K562 (cell line): Measurements from ENCODE around the gene TUBA1B. TPM values are rescaled to one million over a fixed set of nuclear protein-coding genes. Genes with fewer than 3 reads are reported as not detected.

ENCODE experiments used
- CTBP1 ChIP-seq: fragments of 450-650 bp; IDR thresholded peaks from 2 replicates; pipeline ENCODE4 v1.6.1; 2016; ENCODE audit warnings: borderline replicate concordance
- CXXC5 ChIP-seq: fragments of 250-450 bp; sonication (Bioruptor Pico); IDR thresholded peaks from 2 replicates; pipeline ENCODE4 v1.8.0; 2022; ENCODE audit warnings: inconsistent platforms, mild to moderate bottlenecking, moderate library complexity
- EHMT2 ChIP-seq: fragments of 450-650 bp; IDR thresholded peaks from 2 replicates; pipeline ENCODE4 v1.6.1; 2018; ENCODE audit warnings: antibody characterized with exemption
- ELF1 ChIP-seq: fragments of 200-800 bp; sonication (Bioruptor generic); IDR thresholded peaks from 2 replicates; pipeline ENCODE4 v1.6.1; 2016; ENCODE audit warnings: missing genetic modification characterization, missing compliant biosample characterization
- EP300 ChIP-seq: IDR thresholded peaks from 2 replicates; pipeline ENCODE4 v1.6.1; 2012; ENCODE audit warnings: low read length, improper control_type of control experiment
- KDM1A ChIP-seq, 2 experiments: fragments of 450-650 bp; IDR thresholded peaks; 2 replicates each; pipeline ENCODE4 v1.6.1; 2016; ENCODE audit warnings: mild to moderate bottlenecking in 2 of 2
- KDM4B ChIP-seq, 2 experiments: fragments of 450-650 bp in 1 of 2; sonication (generic) in 1 of 2; IDR thresholded peaks; 2 replicates each; pipeline ENCODE4 v1.6.1; 2016 to 2017; ENCODE audit warnings: borderline replicate concordance in 2 of 2, antibody characterized with exemption in 1 of 2, low read depth in 1 of 2, mild to moderate bottlenecking in 1 of 2
- NRF1 ChIP-seq, 2 experiments: fragments of 450-650 bp; IDR thresholded peaks in 1 of 2; conservative IDR thresholded peaks in 1 of 2; 2 replicates each; pipeline ENCODE4 v1.6.1; 2014; ENCODE audit warnings: mild to moderate bottlenecking in 2 of 2
- POLR2G ChIP-seq: fragments of 200-400 bp; formaldehyde crosslinking; IDR thresholded peaks from 2 replicates; pipeline ENCODE4 v1.6.1; 2017; ENCODE audit warnings: low read depth, mild to moderate bottlenecking, antibody characterized with exemption, low read length, moderate library complexity
- SMARCA5 ChIP-seq: fragments of 450-650 bp; IDR thresholded peaks from 2 replicates; pipeline ENCODE4 v1.6.1; 2016
- TFAM ChIP-seq: fragments of 250-450 bp; sonication (Bioruptor Pico); conservative IDR thresholded peaks from 2 replicates; pipeline ENCODE4 v1.5.0; 2021; ENCODE audit warnings: mild to moderate bottlenecking, moderate library complexity
- ZNF124 ChIP-seq: sonication (generic); formaldehyde crosslinking; IDR thresholded peaks from 2 replicates; pipeline ENCODE4 v1.8.1; 2022; ENCODE audit warnings: missing genetic modification reagents
- ZNF324 ChIP-seq: fragments of 250-450 bp; sonication (Bioruptor Pico); IDR thresholded peaks from 2 replicates; pipeline ENCODE4 v1.4.0; 2020; ENCODE audit warnings: mild to moderate bottlenecking
- ZNF57 ChIP-seq: fragments of 450-650 bp; formaldehyde crosslinking; IDR thresholded peaks from 2 replicates; pipeline ENCODE4 v1.4.0; 2020; ENCODE audit warnings: mild to moderate bottlenecking, moderate library complexity
- polyA plus RNA-seq, 8 experiments: library from polyadenylated mRNA; depleted of rRNA in 4 of 8; stranded (reverse) in 5 of 8; unstranded in 3 of 8; fragments of >200 nt; fragmentation: Nextera tagmentation in 2 of 8; fragmentation: Illumina TruSeq in 1 of 8; extraction: Ambion mirVana in 2 of 8; extraction: Trizol in 1 of 8; gene quantifications; 2 replicates each; pipeline versions ENCODE4 v1.2.1 to v1.2.3, GENCODE V29; 2011 to 2014; ENCODE audit warnings: inconsistent platforms in 1 of 8, missing spikeins in 1 of 8
- total RNA-seq, 7 experiments: library from RNA; depleted of rRNA in 6 of 7; stranded (reverse); fragments of >200 nt in 6 of 7; fragmentation: Illumina TruSeq in 2 of 7; extraction: Trizol in 2 of 7; gene quantifications; 2 replicates each; pipeline versions ENCODE4 v1.2.1 to v1.2.3, GENCODE V29; 2011 to 2021; ENCODE audit warnings: low replicate concordance in 1 of 7
- TF ChIP-seq, protein P1 (sequence below): fragments of 450-650 bp; IDR thresholded peaks from 2 replicates; pipeline ENCODE4 v1.6.1; 2016; ENCODE audit warnings: mild to moderate bottlenecking, moderate library complexity

Gene TUBA1B
- total and polyA plus RNA-seq, 9 of the 15 experiments (the other 6 are each of a cell fraction or from before 2014, with no cell fraction given), result 2,189 to 4,624 (median 2,628) TPM

DNA sequence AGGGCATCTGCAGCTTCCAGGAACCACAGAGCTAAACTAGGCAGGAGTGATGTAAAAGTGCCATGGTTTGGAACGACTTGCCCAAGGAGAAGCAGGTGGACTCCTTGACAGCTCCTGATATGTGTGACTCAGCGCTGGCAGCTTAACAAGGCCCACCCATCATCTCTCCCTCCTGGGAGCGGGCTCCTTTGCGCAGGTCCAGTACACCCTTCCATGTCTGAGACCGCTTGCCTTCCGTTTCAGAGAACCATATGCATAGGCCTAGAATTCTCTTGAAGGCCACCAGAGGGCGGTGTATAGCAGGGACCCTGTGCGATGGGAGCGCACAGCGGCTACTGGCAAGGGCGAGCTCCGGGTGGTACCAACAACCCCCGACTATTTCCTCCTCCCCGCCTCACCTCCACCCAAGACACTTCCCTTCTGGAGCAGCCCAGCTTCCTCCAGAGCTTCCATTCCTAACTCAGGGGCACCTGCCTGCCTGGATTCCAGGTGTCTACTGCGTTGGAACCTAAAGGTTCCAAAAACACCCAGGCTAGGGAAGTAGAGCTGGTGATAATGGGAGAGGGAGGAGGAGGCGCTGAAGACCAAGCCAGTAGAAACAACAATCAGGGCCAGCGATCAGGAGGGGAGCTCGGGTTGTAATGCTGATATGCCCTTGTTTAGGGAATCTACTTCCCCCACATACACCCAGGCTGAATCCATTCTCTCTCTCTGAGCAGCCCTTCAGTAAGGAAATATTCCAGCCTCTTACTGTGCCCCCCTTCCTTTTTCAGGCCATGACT is 42.9 kb downstream of the TUBA1B start (continued):
- TF ChIP-seq, protein P1, sequence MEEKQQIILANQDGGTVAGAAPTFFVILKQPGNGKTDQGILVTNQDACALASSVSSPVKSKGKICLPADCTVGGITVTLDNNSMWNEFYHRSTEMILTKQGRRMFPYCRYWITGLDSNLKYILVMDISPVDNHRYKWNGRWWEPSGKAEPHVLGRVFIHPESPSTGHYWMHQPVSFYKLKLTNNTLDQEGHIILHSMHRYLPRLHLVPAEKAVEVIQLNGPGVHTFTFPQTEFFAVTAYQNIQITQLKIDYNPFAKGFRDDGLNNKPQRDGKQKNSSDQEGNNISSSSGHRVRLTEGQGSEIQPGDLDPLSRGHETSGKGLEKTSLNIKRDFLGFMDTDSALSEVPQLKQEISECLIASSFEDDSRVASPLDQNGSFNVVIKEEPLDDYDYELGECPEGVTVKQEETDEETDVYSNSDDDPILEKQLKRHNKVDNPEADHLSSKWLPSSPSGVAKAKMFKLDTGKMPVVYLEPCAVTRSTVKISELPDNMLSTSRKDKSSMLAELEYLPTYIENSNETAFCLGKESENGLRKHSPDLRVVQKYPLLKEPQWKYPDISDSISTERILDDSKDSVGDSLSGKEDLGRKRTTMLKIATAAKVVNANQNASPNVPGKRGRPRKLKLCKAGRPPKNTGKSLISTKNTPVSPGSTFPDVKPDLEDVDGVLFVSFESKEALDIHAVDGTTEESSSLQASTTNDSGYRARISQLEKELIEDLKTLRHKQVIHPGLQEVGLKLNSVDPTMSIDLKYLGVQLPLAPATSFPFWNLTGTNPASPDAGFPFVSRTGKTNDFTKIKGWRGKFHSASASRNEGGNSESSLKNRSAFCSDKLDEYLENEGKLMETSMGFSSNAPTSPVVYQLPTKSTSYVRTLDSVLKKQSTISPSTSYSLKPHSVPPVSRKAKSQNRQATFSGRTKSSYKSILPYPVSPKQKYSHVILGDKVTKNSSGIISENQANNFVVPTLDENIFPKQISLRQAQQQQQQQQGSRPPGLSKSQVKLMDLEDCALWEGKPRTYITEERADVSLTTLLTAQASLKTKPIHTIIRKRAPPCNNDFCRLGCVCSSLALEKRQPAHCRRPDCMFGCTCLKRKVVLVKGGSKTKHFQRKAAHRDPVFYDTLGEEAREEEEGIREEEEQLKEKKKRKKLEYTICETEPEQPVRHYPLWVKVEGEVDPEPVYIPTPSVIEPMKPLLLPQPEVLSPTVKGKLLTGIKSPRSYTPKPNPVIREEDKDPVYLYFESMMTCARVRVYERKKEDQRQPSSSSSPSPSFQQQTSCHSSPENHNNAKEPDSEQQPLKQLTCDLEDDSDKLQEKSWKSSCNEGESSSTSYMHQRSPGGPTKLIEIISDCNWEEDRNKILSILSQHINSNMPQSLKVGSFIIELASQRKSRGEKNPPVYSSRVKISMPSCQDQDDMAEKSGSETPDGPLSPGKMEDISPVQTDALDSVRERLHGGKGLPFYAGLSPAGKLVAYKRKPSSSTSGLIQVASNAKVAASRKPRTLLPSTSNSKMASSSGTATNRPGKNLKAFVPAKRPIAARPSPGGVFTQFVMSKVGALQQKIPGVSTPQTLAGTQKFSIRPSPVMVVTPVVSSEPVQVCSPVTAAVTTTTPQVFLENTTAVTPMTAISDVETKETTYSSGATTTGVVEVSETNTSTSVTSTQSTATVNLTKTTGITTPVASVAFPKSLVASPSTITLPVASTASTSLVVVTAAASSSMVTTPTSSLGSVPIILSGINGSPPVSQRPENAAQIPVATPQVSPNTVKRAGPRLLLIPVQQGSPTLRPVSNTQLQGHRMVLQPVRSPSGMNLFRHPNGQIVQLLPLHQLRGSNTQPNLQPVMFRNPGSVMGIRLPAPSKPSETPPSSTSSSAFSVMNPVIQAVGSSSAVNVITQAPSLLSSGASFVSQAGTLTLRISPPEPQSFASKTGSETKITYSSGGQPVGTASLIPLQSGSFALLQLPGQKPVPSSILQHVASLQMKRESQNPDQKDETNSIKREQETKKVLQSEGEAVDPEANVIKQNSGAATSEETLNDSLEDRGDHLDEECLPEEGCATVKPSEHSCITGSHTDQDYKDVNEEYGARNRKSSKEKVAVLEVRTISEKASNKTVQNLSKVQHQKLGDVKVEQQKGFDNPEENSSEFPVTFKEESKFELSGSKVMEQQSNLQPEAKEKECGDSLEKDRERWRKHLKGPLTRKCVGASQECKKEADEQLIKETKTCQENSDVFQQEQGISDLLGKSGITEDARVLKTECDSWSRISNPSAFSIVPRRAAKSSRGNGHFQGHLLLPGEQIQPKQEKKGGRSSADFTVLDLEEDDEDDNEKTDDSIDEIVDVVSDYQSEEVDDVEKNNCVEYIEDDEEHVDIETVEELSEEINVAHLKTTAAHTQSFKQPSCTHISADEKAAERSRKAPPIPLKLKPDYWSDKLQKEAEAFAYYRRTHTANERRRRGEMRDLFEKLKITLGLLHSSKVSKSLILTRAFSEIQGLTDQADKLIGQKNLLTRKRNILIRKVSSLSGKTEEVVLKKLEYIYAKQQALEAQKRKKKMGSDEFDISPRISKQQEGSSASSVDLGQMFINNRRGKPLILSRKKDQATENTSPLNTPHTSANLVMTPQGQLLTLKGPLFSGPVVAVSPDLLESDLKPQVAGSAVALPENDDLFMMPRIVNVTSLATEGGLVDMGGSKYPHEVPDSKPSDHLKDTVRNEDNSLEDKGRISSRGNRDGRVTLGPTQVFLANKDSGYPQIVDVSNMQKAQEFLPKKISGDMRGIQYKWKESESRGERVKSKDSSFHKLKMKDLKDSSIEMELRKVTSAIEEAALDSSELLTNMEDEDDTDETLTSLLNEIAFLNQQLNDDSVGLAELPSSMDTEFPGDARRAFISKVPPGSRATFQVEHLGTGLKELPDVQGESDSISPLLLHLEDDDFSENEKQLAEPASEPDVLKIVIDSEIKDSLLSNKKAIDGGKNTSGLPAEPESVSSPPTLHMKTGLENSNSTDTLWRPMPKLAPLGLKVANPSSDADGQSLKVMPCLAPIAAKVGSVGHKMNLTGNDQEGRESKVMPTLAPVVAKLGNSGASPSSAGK, result no peak; the same call in 1 of the 2 replicates
- TF ChIP-seq EP300 (peak; percentile 39; the same call in 1 of the 2 replicates), EHMT2 (no peak), CTBP1 (peak; percentile 96), NRF1 (conservative IDR thresholded peaks at IDR 0.05 in 1 of 2, IDR thresholded peaks at IDR 0.05 in 1 of 2) (peak; percentile 90 to 92), TFAM (CRISPR knock-in tag) (no peak), POLR2G (0 out of 2 replicates have a peak, but pooled peaks have one; percentile 43), ZNF57 (CRISPR knock-in tag) (peak; percentile 100), ELF1 (no peak; the same call in 1 of the 2 replicates), KDM4B (IDR thresholded peaks at IDR 0.05; ENCODE audit: borderline replicate concordance in 2 of 2, low read depth in 1 of 2) (no peak), ZNF324 (CRISPR knock-in tag) (no peak), KDM1A (IDR thresholded peaks at IDR 0.05) (peak in 1 of 2 experiments; percentile 58; a peak in 1 of 4 replicates), SMARCA5 (no peak), CXXC5 (CRISPR knock-in tag) (peak; percentile 57), ZNF124 (CRISPR knock-in tag) (no peak)
